Esophagus (tissue), 2 donors: ENCODE measurements around the gene VWA5B1. TPM values are rescaled to one million over a fixed set of nuclear protein-coding genes. Genes with fewer than 3 reads are reported as not detected.

Experiments used
- H3K27ac ChIP-seq, 2 donors: one replicate each; pipeline ENCODE4 v1.5.1; 2013; ENCODE audit warnings: low read depth in 2 of 2, mild to moderate bottlenecking in 2 of 2, inconsistent platforms in 1 of 2, low read length in 1 of 2, moderate library complexity in 1 of 2
- H3K27me3 ChIP-seq, 2 donors: one replicate each; pipeline ENCODE4 v1.6.1; 2013; ENCODE audit warnings: low read length in 2 of 2, control low read depth in 1 of 2, mild to moderate bottlenecking in 1 of 2; ENCODE audit not compliant: insufficient read depth in 2 of 2, control insufficient read depth in 1 of 2
- H3K36me3 ChIP-seq, 2 donors: one replicate each; pipeline ENCODE4 v1.6.1; 2013; ENCODE audit warnings: low read length in 1 of 2; ENCODE audit not compliant: control insufficient read depth in 2 of 2, insufficient read depth in 2 of 2
- H3K4me1 ChIP-seq, 2 donors: one replicate each; pipeline ENCODE4 v1.6.1; 2013; ENCODE audit warnings: low read length in 1 of 2; ENCODE audit not compliant: control insufficient read depth in 2 of 2, insufficient read depth in 2 of 2
- H3K4me3 ChIP-seq, 2 donors: one replicate each; pipeline ENCODE4 v1.5.1; 2013; ENCODE audit warnings: low read length in 2 of 2, mild to moderate bottlenecking in 2 of 2, low read depth in 1 of 2, moderate library complexity in 1 of 2
- H3K9me3 ChIP-seq, 2 donors: one replicate each; pipeline ENCODE4 v1.6.1; 2013; ENCODE audit warnings: mild to moderate bottlenecking in 2 of 2, low read depth in 1 of 2, low read length in 1 of 2, moderate library complexity in 1 of 2; ENCODE audit not compliant: control insufficient read depth in 2 of 2, insufficient read depth in 1 of 2
- WGBS, 2 donors: extraction: QIAGEN DNeasy Blood & Tissue Kit; methylation state at CpG; one replicate each; pipeline ENCODE4 v1.1.7; 2013; 5-methylcytosine and 5-hydroxymethylcytosine counted together
- polyA plus RNA-seq, 2 donors: library from polyadenylated mRNA; stranded (reverse); fragments of 200-250 nt; gene quantifications; one replicate each; pipeline ENCODE4 v1.2.3, GENCODE V29; 2013
- donor health status: healthy with polysubstance abuse.
- donor health status: Bipolar disorder and iron deficiency.

Gene VWA5B1, protein sequence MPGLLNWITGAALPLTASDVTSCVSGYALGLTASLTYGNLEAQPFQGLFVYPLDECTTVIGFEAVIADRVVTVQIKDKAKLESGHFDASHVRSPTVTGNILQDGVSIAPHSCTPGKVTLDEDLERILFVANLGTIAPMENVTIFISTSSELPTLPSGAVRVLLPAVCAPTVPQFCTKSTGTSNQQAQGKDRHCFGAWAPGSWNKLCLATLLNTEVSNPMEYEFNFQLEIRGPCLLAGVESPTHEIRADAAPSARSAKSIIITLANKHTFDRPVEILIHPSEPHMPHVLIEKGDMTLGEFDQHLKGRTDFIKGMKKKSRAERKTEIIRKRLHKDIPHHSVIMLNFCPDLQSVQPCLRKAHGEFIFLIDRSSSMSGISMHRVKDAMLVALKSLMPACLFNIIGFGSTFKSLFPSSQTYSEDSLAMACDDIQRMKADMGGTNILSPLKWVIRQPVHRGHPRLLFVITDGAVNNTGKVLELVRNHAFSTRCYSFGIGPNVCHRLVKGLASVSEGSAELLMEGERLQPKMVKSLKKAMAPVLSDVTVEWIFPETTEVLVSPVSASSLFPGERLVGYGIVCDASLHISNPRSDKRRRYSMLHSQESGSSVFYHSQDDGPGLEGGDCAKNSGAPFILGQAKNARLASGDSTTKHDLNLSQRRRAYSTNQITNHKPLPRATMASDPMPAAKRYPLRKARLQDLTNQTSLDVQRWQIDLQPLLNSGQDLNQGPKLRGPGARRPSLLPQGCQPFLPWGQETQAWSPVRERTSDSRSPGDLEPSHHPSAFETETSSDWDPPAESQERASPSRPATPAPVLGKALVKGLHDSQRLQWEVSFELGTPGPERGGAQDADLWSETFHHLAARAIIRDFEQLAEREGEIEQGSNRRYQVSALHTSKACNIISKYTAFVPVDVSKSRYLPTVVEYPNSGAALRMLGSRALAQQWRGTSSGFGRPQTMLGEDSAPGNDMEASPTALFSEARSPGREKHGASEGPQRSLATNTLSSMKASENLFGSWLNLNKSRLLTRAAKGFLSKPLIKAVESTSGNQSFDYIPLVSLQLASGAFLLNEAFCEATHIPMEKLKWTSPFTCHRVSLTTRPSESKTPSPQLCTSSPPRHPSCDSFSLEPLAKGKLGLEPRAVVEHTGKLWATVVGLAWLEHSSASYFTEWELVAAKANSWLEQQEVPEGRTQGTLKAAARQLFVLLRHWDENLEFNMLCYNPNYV
- not detected for polyA plus RNA-seq

DNA sequence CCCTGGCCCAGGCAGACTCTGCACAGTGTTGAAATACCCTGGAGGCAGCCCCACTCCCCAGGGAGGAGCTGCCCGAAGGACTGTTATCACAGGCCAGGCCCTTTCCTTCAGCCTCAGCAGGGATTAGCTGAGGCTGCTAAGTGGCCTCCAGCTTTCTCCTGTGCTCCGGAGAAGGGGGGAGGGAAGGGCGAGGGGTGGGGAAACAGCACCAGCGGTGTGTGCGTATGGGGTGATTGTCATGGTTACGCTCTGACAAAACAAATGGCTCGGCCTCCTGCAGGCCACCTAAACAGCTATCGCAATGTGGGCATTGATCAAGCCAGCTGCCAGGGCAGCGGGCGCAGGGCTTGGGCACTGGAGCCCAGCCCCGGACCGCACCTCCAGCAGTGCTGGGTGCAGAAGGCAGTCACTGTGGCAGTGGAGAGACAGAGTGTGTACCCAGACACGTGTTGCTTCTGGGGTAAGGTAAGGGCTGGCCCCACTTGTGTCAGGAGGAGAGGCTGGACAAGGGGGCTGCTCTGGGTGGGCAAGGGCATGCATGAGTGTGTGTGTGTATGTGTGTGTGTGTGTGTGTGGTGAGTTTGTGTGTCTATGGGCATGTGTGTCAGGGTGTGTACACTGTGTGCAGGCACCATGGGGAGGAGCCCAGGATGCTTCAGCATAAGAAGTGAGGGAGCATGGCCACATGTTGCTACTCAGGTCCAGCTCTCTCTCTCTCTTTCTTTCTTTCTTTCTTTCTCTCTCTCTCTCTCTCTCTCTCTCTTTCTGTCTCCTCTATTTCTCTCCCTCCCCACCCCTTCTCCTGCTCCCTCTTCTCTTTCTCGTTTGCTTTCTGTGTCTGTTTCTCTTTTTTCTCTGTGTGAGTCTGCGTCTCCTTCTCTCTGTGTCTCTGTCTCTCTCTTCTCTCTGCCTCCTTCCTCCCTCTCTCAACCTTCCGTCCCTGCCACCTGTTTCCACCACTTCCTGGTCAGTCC, at the start of gene VWA5B1:
TSS of gene VWA5B1 (plus strand) at position 252 of the 974 bp plus-strand sequence. CDS start 19,727 bp downstream, outside the sequence.
- no peak within 1 kb of the TSS for H3K4me3 ChIP-seq
- H3K36me3 ChIP-seq = no peaks in the 10 kb centered on the region
- H3K4me1 ChIP-seq = peaks cover 2 to 5% of the 10 kb centered on the region in 2 donors
- H3K27ac ChIP-seq = no peak within 1 kb of the TSS
- H3K27me3 ChIP-seq = peaks cover 0 to 9% of the 10 kb centered on the region in 2 donors
- peaks cover 0 to 6% of the 10 kb centered on the region in 2 donors for H3K9me3 ChIP-seq
- 21 to 23% methylated on average over 14 to 16 of the region's 16 CpGs for WGBS, 2 donors

- H3K9me3 ChIP-seq = no peaks in the 10 kb centered on the region
- H3K4me3 ChIP-seq = no peak overlapping the region
- H3K27me3 ChIP-seq = no peaks in the 10 kb centered on the region
- no peaks in the 10 kb centered on the region for H3K4me1 ChIP-seq
- no peak overlapping the region for H3K27ac ChIP-seq
- H3K36me3 ChIP-seq = no peaks in the 10 kb centered on the region
- WGBS, 2 donors = 78 to 86% methylated on average over 37 of the region's 37 CpGs
Observed at GRCh38 chr1:20242890-20243479, 47.7 kb upstream of the VWA5B1 start.

GRCh38 chr1:20248971-20249612, 41.6 kb upstream of the VWA5B1 start:
- H3K4me3 ChIP-seq = no peak overlapping the region
- H3K9me3 ChIP-seq = no peaks in the 10 kb centered on the region
- H3K27me3 ChIP-seq = no peaks in the 10 kb centered on the region
- no peaks in the 10 kb centered on the region for H3K36me3 ChIP-seq
- 63 to 70% methylated on average over 4 of the region's 4 CpGs for WGBS, 2 donors
- H3K27ac ChIP-seq = no peak overlapping the region
- no peaks in the 10 kb centered on the region for H3K4me1 ChIP-seq

DNA sequence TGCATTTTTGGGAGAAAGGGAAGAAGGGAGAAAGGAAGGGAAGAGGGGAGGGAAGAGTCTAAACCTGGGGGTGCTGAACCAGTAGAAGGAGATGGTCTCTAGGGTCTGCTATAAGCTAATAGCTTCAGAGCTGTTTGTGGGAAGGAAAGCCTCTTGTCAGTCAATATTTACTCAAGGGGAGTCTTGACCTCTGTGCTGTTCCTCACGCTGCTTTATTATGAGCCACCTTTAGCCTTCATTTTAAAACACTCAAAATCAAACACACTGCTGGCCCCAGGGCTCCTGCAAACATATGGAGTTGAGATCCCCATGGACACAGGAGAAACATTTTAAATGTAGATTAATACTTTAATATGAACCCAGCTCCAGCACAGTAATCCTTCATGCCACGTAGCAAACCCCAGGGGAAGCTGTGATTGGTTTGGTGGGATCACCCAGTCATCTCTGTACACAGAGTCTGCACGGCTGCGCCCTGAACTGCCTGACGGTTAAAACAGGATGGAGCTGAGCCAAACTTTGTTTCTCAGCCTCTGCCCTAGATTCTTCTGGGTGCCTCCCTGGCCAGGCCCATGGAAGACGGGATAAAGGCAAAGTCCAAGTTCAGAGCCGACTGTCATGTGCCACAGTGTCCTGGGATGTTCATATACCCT, 40.2 kb upstream of the VWA5B1 start:
- Histone ChIP-seq H3K4me3 (no peak overlapping the region), H3K36me3 (no peaks in the 10 kb centered on the region), H3K27me3 (no peaks in the 10 kb centered on the region), H3K27ac (no peak overlapping the region), H3K4me1 (no peaks in the 10 kb centered on the region), H3K9me3 (no peaks in the 10 kb centered on the region)
- WGBS, 2 donors = 20 to 22% methylated on average over 7 of the region's 7 CpGs

GRCh38 chr1:20252587-20252986, 38.1 kb upstream of the VWA5B1 start:
- Histone ChIP-seq H3K27me3 (no peaks in the 10 kb centered on the region), H3K4me3 (no peak overlapping the region)
- 92 to 94% methylated on average over 1 of the region's 1 CpG for WGBS, 2 donors

GRCh38 chr1:20255666-20256065, 35.0 kb upstream of the VWA5B1 start:
- Histone ChIP-seq H3K9me3 (no peaks in the 10 kb centered on the region), H3K27me3 (no peaks in the 10 kb centered on the region), H3K4me3 (no peak overlapping the region), H3K4me1 (no peaks in the 10 kb centered on the region), H3K27ac (no peak overlapping the region), H3K36me3 (no peaks in the 10 kb centered on the region)
- 48 to 49% methylated on average over 7 of the region's 7 CpGs for WGBS, 2 donors

More at GRCh38 chr1:20252587-20252986, 38.1 kb upstream of the VWA5B1 start:
- H3K36me3 ChIP-seq = no peaks in the 10 kb centered on the region
- no peak overlapping the region for H3K27ac ChIP-seq
- no peaks in the 10 kb centered on the region for H3K9me3 ChIP-seq
- no peaks in the 10 kb centered on the region for H3K4me1 ChIP-seq

GRCh38 chr1:20259646-20260045, 31.0 kb upstream of the VWA5B1 start:
- H3K9me3 ChIP-seq = no peaks in the 10 kb centered on the region
- 56 to 70% methylated on average over 3 of the region's 3 CpGs for WGBS, 2 donors
- H3K4me3 ChIP-seq = no peak overlapping the region
- H3K27ac ChIP-seq = no peak overlapping the region
- H3K27me3 ChIP-seq = no peaks in the 10 kb centered on the region
- H3K4me1 ChIP-seq = no peaks in the 10 kb centered on the region
- H3K36me3 ChIP-seq = no peaks in the 10 kb centered on the region

DNA sequence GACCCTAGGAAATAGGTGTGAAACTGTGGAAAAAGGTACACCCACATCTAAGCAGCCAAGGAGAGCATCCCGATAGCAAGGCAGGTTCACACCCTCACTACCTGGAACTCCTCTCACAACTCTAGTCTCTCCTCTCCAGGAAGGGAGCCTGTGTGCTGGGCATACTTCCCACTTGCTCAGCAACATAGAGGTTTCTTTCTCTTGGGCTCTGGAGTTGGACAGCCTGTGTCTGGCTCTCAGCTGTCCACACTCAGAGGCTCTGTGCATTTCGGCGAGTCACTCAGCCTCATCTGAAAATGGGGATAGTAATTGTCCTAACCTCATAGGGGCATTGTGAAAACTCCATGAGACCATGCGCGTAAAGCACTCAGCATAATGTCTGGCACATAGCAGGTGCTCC, 29.6 kb upstream of the VWA5B1 start:
- Histone ChIP-seq H3K36me3 (no peaks in the 10 kb centered on the region), H3K9me3 (no peaks in the 10 kb centered on the region)
- 88 to 93% methylated on average over 5 of the region's 5 CpGs for WGBS, 2 donors

More for the DNA sequence above, 29.6 kb upstream of the VWA5B1 start:
- no peak overlapping the region for H3K27ac ChIP-seq
- no peak overlapping the region for H3K4me3 ChIP-seq
- H3K4me1 ChIP-seq = no peaks in the 10 kb centered on the region
- H3K27me3 ChIP-seq = no peaks in the 10 kb centered on the region
